ENCODE data around the gene COL26A1.

The COL26A1 gene

GRCh38 chr7:101580596-101580995 lies 217.9 kb downstream of the COL26A1 start:
- ATAC-seq (ENCODE audit: low read depth) (no peak), DNase-seq (ENCODE audit: low spot score in 2 of 2) (no peak)
- H3K27ac Mint-ChIP-seq, result no peak overlapping the region
- peaks cover 2% of the 10 kb centered on the region for H3K4me1 Mint-ChIP-seq
- peaks cover 2% of the 10 kb centered on the region for H3K36me3 Mint-ChIP-seq
- H3K9me3 Mint-ChIP-seq, result peaks cover 4% of the 10 kb centered on the region
- H3K4me3 Mint-ChIP-seq, result no peak overlapping the region
- peaks cover 20% of the 10 kb centered on the region for H3K27me3 Mint-ChIP-seq

- no peak for ATAC-seq (ENCODE audit: low read depth)
- no peak for DNase-seq (ENCODE audit: low spot score in 2 of 2)
- peaks cover 4% of the 10 kb centered on the region for H3K9me3 Mint-ChIP-seq
- H3K4me3 Mint-ChIP-seq, result no peak overlapping the region
- H3K36me3 Mint-ChIP-seq, result no peaks in the 10 kb centered on the region
- H3K27ac Mint-ChIP-seq, result no peak overlapping the region
- peaks cover 18% of the 10 kb centered on the region for H3K27me3 Mint-ChIP-seq
- no peaks in the 10 kb centered on the region for H3K4me1 Mint-ChIP-seq
These were observed 219.2 kb downstream of the COL26A1 start for GRCh38 chr7:101581891-101582290.

- H3K36me3 Mint-ChIP-seq, result no peaks in the 10 kb centered on the region
- no peak for DNase-seq (ENCODE audit: low spot score in 2 of 2)
- H3K4me1 Mint-ChIP-seq, result no peaks in the 10 kb centered on the region
- ATAC-seq (ENCODE audit: low read depth), result no peak
- H3K9me3 Mint-ChIP-seq, result peaks cover 4% of the 10 kb centered on the region
- H3K4me3 Mint-ChIP-seq, result no peak overlapping the region
- peaks cover 18% of the 10 kb centered on the region for H3K27me3 Mint-ChIP-seq
- H3K27ac Mint-ChIP-seq, result no peak overlapping the region
These were observed 220.3 kb downstream of the COL26A1 start for GRCh38 chr7:101582971-101583370.

GRCh38 chr7:101586078-101586905 lies 223.6 kb downstream of the COL26A1 start:
- ATAC-seq (ENCODE audit: low read depth), result no peak
- H3K9me3 Mint-ChIP-seq, result peaks cover 2% of the 10 kb centered on the region
- no peak overlapping the region for H3K4me3 Mint-ChIP-seq
- H3K27me3 Mint-ChIP-seq, result peaks cover 12% of the 10 kb centered on the region
- no peaks in the 10 kb centered on the region for H3K4me1 Mint-ChIP-seq
- no peak overlapping the region for H3K27ac Mint-ChIP-seq
- DNase-seq (ENCODE audit: low spot score in 2 of 2), result no peak
- H3K36me3 Mint-ChIP-seq, result no peaks in the 10 kb centered on the region

GRCh38 chr7:101586906-101587677 lies 224.4 kb downstream of the COL26A1 start:
- no peaks in the 10 kb centered on the region for H3K36me3 Mint-ChIP-seq
- no peak overlapping the region for H3K4me3 Mint-ChIP-seq
- no peaks in the 10 kb centered on the region for H3K4me1 Mint-ChIP-seq
- peaks cover 2% of the 10 kb centered on the region for H3K9me3 Mint-ChIP-seq
- peaks cover 14% of the 10 kb centered on the region for H3K27me3 Mint-ChIP-seq
- ATAC-seq (ENCODE audit: low read depth) (no peak), DNase-seq (ENCODE audit: low spot score in 2 of 2) (no peak)
- no peak overlapping the region for H3K27ac Mint-ChIP-seq

- Mint-ChIP-seq H3K4me1 (no peaks in the 10 kb centered on the region), H3K9me3 (no peaks in the 10 kb centered on the region), H3K36me3 (no peaks in the 10 kb centered on the region), H3K27ac (no peak overlapping the region), H3K27me3 (peaks cover 11% of the 10 kb centered on the region), H3K4me3 (no peak overlapping the region)
- DNase-seq (ENCODE audit: low spot score in 2 of 2), result no peak
- no peak for ATAC-seq (ENCODE audit: low read depth)
These were observed 225.7 kb downstream of the COL26A1 start for GRCh38 chr7:101588131-101588935.

- Mint-ChIP-seq H3K4me1 (no peaks in the 10 kb centered on the region), H3K9me3 (no peaks in the 10 kb centered on the region), H3K36me3 (no peaks in the 10 kb centered on the region), H3K27ac (no peak overlapping the region), H3K27me3 (peaks cover 9% of the 10 kb centered on the region), H3K4me3 (no peak overlapping the region)
- ATAC-seq (ENCODE audit: low read depth), result no peak
- DNase-seq (ENCODE audit: low spot score in 2 of 2), result no peak
These were observed 226.4 kb downstream of the COL26A1 start for GRCh38 chr7:101589052-101589451.

- no peaks in the 10 kb centered on the region for H3K9me3 Mint-ChIP-seq
- no peak overlapping the region for H3K27ac Mint-ChIP-seq
- H3K27me3 Mint-ChIP-seq, result peaks cover 9% of the 10 kb centered on the region
- ATAC-seq (ENCODE audit: low read depth) (no peak), DNase-seq (ENCODE audit: low spot score in 2 of 2) (no peak)
- no peaks in the 10 kb centered on the region for H3K4me1 Mint-ChIP-seq
- H3K36me3 Mint-ChIP-seq, result no peaks in the 10 kb centered on the region
- H3K4me3 Mint-ChIP-seq, result no peak overlapping the region
These were observed 227.4 kb downstream of the COL26A1 start for GRCh38 chr7:101589976-101590662.

GRCh38 chr7:101590663-101591435 lies 228.2 kb downstream of the COL26A1 start:
- H3K4me1 Mint-ChIP-seq, result no peaks in the 10 kb centered on the region
- no peak for ATAC-seq (ENCODE audit: low read depth)

GRCh38 chr7:101591504-101591903 lies 228.8 kb downstream of the COL26A1 start:
- Mint-ChIP-seq H3K9me3 (no peaks in the 10 kb centered on the region), H3K27me3 (peaks cover 9% of the 10 kb centered on the region), H3K27ac (no peak overlapping the region), H3K4me1 (no peaks in the 10 kb centered on the region), H3K4me3 (no peak overlapping the region), H3K36me3 (no peaks in the 10 kb centered on the region)
- ATAC-seq (ENCODE audit: low read depth), result no peak
- DNase-seq (ENCODE audit: low spot score in 2 of 2), result no peak

More at GRCh38 chr7:101590663-101591435, 228.2 kb downstream of the COL26A1 start:
- Mint-ChIP-seq H3K36me3 (no peaks in the 10 kb centered on the region), H3K27me3 (peaks cover 9% of the 10 kb centered on the region), H3K27ac (no peak overlapping the region), H3K4me3 (no peak overlapping the region), H3K9me3 (no peaks in the 10 kb centered on the region)
- DNase-seq (ENCODE audit: low spot score in 2 of 2), result no peak

- Mint-ChIP-seq H3K36me3 (no peaks in the 10 kb centered on the region), H3K27ac (no peak overlapping the region), H3K9me3 (no peaks in the 10 kb centered on the region), H3K27me3 (peaks cover 9% of the 10 kb centered on the region), H3K4me3 (no peak overlapping the region), H3K4me1 (no peaks in the 10 kb centered on the region)
- DNase-seq (ENCODE audit: low spot score in 2 of 2), result no peak
- no peak for ATAC-seq (ENCODE audit: low read depth)
These were observed 230.9 kb downstream of the COL26A1 start for GRCh38 chr7:101593556-101593955.

- Mint-ChIP-seq H3K27me3 (peaks cover 9% of the 10 kb centered on the region), H3K4me1 (no peaks in the 10 kb centered on the region), H3K36me3 (no peaks in the 10 kb centered on the region), H3K4me3 (no peak overlapping the region), H3K9me3 (no peaks in the 10 kb centered on the region), H3K27ac (no peak overlapping the region)
- no peak for ATAC-seq (ENCODE audit: low read depth)
- no peak for DNase-seq (ENCODE audit: low spot score in 2 of 2)
These were observed 232.1 kb downstream of the COL26A1 start for GRCh38 chr7:101594790-101595189.

GRCh38 chr7:101595246-101595645 lies 232.6 kb downstream of the COL26A1 start:
- DNase-seq (ENCODE audit: low spot score in 2 of 2), result no peak
- H3K36me3 Mint-ChIP-seq, result no peaks in the 10 kb centered on the region
- no peak overlapping the region for H3K27ac Mint-ChIP-seq
- no peak overlapping the region for H3K4me3 Mint-ChIP-seq
- H3K9me3 Mint-ChIP-seq, result no peaks in the 10 kb centered on the region
- ATAC-seq (ENCODE audit: low read depth), result no peak
- peaks cover 7% of the 10 kb centered on the region for H3K27me3 Mint-ChIP-seq
- H3K4me1 Mint-ChIP-seq, result no peaks in the 10 kb centered on the region

Measured in memory B cell (primary cell).